GM03348 (cell line): ENCODE measurements around the gene CYS1.
"Not testable (repeated sequence)": the region's sequence is repeated elsewhere in the genome, so short reads cannot be mapped to it uniquely, and the experiment has no call there.

Source experiments
- DNase-seq: peaks from one replicate; pipeline ENCODE4 v3.0.0; 2012; ENCODE audit warnings: low spot score

The CYS1 gene

DNA sequence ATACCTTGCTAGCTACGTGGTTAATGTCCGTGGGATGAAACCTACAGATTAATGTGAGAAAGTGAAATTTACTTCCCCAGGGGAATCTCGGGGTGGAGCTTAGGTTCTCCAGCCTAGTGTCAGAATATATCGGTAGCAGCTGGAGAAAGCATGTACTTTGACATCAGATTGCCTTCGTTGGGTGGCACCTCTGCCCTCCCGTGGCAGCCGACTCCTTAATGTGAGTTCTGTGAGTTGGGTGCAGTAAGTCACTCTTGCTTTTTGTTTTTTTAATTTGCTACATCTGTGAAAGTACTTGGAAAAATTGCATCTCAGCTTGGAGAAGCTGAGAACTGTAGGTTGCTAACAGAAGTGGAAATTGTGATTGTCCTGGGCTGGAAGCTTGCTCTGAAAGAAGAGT, 33.3 kb downstream of the CYS1 start:
- no peak for DNase-seq

DNA sequence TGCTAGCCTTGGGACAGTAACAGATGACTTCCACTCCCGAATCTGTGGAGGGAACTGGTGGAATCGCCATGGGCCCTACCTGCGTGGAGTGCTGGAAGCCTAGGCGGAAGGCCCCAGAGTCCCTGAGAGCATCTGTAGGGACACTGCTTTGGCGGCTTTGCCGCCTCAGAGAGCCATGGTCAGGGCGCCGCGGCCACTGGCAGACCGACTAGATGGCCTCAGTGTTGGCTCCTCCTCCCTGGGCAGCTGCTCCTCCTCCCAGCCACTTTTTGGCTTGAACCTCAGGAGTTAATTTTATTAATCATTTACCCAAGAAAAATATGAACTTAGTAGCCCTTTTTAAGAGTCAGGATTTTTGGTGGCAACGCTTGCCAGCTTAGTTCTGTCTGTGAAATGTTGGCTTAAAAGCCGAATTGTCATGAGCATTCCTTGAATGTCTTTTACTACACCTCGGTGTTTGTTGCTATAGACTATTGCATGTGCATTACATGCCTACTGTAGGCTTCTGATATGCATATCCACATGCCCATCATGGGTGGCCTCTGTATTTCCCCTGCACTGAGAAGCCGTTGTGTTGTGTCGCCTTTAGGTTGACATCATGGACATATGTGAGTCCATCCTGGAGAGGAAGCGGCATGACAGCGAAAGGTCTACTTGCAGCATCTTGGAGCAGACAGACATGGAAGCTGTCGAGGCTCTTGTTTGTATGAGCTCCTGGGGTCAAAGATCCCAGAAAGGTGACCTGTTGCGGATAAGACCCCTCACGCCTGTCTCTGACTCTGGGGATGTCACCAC, 34.5 kb downstream of the CYS1 start:
- DNase-seq, result no peak

GRCh38 chr2:10043906-10044601, 36.2 kb downstream of the CYS1 start:
- peak; percentile 96 for DNase-seq

GRCh38 chr2:10043256-10043905, 36.8 kb downstream of the CYS1 start, which contains the start of gene KLF11:
TSS of gene KLF11 (plus strand) at chr2:10043550. CDS start at chr2:10043717, 167 bp downstream.
- DNase-seq, result peak; percentile 98

DNA sequence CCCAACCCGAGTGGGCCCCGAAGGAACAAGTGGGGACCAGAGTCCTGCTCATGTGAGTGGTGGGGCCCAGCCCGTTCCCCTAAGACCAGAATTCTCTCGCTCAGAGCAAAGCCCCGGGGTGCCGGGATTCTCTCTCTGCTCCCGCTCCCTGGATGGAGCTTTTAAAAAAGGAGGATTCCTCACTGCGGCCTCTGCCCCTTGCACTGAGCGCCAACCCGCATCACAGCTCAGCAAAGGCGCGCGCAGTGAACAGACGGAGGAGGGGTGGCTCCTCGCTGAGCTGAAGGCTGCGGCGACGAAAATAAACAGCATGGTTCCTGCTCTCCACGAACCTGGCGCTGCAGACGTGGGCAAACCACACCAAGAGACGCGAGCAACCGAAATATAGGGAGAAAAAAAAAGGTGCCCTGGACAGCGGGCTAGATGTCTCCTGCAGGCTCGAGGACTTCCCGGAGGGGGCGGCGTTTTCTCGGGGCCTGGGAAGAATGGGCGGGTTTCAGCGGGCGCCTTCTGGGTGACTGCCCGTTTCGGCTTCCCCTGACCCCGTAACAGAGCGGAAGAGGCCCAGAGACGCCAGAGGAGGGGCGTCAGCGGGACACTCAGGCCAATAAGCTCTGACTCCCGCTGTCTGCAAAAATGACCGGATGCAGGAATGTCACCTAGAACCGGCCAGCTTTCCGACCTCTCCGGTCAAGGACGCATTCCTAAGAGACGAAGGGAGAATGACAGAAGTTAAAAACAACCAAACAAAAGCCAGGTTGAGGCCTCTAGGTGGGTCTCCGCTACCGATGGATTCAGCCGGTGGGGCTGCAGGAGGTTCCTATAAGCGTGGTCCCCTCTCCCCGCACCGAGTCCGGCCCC, 37.7 kb downstream of the CYS1 start:
- DNase-seq, result peak; percentile 74

- DNase-seq, result no peak
These were observed 38.5 kb downstream of the CYS1 start for GRCh38 chr2:10041711-10042110.

DNA sequence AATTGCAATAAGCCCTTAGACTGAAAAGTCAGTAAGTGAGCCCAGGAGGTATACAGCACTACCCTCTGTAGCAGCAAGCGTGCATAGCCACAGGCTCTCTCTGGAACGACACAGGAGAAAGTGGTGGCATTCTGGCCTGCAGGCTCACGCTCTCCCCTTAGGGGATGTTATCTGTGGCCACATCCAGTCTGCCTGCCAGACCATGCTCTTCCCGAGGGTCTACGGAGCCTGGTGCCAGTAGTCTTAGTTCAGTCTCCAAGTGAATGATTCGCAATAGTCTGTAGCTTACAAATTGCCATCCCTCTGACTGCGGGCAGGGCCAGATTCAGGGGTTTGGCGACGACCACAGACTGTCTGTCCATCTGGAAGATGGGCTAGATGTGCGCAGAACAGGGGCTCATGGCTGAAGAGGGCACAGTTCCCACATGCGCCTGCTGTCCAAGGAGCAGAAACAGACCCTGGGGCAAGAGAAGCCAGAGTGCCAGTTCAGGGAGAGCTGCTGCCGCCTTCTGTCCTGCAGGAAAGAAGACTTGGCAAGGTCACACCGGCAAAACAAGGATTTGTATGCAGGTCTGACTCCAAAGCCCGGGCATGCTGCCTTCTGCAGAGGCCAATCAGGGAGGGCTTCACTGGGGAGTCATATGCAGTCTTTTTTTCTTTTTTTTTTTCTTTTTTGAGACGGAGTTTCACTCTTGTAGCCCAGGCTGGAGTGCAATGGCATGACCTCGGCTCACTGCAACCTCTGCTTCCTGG, 40.4 kb downstream of the CYS1 start:
- peak; percentile 48 for DNase-seq

GRCh38 chr2:10038716-10039115, 41.5 kb downstream of the CYS1 start:
- DNase-seq, result no peak

GRCh38 chr2:10038123-10038522, 42.1 kb downstream of the CYS1 start:
- DNase-seq, result no peak

- peak; percentile 83 for DNase-seq
These were observed 43.9 kb downstream of the CYS1 start for GRCh38 chr2:10036095-10036884.

- DNase-seq, result no peak
These were observed 44.6 kb downstream of the CYS1 start for GRCh38 chr2:10035633-10036032.

DNA sequence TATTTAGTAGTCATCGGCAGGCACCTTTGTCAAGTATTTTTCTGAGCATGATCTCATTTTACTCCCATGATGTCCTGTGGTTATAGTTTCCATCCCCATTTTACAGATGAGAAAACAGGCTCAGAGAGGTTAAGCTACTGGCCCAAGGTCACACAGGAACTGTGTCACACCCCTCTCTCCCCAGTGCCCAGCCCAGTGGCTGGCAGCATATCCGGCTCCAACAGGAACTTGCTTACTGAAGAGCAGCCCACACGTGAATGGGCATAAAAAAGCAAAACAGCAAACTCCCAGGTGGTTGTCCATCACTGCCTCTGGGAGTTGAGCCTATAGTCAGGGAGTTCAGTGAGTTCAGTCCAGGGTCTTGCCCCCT, 45.2 kb downstream of the CYS1 start:
- no peak for DNase-seq

DNA sequence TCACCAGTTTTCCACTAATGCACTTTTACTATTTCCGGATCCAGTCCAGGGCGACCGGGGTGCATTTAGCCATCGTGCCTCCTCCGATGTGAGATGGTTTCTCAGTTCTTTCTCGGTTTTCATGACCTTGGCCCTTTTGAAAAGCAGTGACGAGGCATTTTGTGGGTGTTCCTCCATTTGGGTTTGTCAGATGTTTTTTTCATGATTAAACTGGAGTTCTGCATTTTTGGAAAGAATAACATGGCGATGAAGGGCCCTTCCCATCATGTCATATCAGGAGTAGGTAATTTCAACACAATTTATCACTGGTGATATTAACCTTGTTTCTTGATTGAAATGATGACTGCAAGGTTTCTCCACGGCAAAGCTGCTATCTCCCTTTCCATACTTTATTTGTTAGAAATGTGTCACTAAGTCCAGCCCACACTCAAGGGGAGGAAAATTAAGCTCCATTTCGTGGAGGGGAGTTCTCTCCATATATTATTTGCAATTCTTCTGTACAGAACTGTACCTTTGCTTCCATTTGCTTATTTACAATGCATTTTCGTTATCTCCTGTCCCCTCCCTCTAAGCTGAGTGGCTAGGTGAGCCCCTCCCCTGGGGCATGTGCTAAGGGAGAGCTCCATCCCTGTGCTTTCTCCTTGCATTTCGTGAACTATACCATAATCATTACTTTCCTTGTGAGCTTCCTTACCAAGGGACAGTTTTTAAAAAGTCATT, 45.7 kb downstream of the CYS1 start:
- DNase-seq, result no peak

- no peak for DNase-seq
These were observed 46.8 kb downstream of the CYS1 start for GRCh38 chr2:10033251-10034006.

- DNase-seq, result no peak
These were observed 47.5 kb downstream of the CYS1 start for GRCh38 chr2:10032746-10033105.

DNA sequence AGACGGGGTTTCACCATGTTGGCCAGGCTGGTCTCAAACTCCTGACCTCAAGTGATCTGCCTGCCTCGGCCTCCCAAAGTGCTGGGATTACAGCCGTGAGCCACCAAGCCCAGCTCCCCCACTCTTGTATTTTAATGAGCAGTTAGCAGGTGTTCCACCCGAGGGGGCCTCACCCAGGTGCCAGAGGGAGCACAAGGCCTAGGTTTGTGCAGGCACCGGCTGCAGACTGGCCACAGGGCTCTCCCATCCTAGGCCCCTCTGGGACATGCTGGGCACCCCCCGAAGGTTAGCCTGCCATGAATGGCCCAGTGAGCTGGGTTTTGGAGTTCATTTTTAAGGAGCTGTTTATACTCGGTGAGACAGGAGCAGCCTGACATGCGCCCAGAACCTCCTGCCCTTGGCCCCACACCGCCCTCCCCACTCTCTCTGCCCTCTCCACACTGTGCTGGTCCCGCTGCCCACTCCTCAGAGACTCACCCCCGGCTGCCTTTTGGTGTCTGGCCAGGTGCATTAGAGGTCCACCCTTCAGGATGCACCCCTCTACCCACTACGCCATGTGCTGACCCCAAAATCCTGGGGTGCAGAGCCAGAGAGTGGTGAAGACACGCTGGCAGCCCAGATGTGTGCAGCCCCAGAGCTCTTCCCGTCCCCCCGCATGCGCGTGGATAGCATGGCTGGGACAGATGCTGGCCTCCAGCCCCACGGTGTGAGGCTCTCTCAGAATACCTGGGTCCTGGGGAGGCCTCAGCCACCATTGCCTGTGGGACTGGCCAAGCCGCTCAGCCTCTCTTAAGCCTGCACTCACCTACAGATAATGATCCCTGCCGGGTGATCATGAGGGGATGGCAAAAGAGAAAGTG, 48.1 kb downstream of the CYS1 start:
- no peak for DNase-seq

- DNase-seq, result not testable (repeated sequence)
These were observed 49.4 kb downstream of the CYS1 start for GRCh38 chr2:10030798-10031197.

DNA sequence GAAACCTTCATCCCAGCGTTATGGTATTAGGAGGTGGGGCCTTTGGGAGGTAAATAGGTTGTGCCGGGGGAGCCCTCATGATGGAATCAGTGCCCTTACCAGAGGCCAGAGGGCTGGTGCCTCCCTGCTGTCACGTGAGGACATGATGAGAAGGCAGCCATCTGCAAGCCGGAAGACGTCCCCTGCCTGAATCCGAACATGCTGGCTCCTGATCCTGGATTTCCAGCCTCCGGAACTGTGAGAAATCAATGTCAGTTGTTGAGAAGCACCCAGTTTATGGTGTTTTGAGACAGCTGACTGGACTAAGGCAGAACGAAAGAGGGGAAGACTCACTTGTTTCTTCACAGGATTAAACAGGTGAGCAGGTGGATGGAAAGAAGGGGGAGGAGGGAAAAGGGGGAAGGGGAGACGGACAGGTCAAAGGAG, 49.9 kb downstream of the CYS1 start:
- no peak for DNase-seq
